GM21515 (cell line): ENCODE measurements around the gene SOX13.
"Not testable (repeated sequence)": the region's sequence is repeated elsewhere in the genome, so short reads cannot be mapped to it uniquely, and the experiment has no call there.

Experiments used
- ATAC-seq: cut with Tn5 transposase; IDR thresholded peaks from one replicate; pipeline ENCODE4 v1.9.1; 2021; ENCODE audit not compliant: unreplicated experiment

SOX13 gene

GRCh38 chr1:204085876-204086275, 13.0 kb downstream of the SOX13 start:
- ATAC-seq = no peak

GRCh38 chr1:204087181-204087892, 14.4 kb downstream of the SOX13 start:
- ATAC-seq = no peak

GRCh38 chr1:204087893-204088528, 15.1 kb downstream of the SOX13 start:
- no peak for ATAC-seq

GRCh38 chr1:204088596-204088995, 15.7 kb downstream of the SOX13 start:
- no peak for ATAC-seq

GRCh38 chr1:204089044-204089751, 16.3 kb downstream of the SOX13 start:
- no peak for ATAC-seq

- not testable (repeated sequence) for ATAC-seq
Measured at GRCh38 chr1:204090132-204090531, 17.2 kb downstream of the SOX13 start.

GRCh38 chr1:204091066-204091465, 18.2 kb downstream of the SOX13 start:
- ATAC-seq = no peak

- no peak for ATAC-seq
Measured at GRCh38 chr1:204091787-204092312, 18.9 kb downstream of the SOX13 start.

GRCh38 chr1:204092632-204093420, 19.9 kb downstream of the SOX13 start:
- ATAC-seq = no peak

- ATAC-seq = no peak
Measured at GRCh38 chr1:204093421-204093717, 20.5 kb downstream of the SOX13 start.

GRCh38 chr1:204093781-204094180, 20.9 kb downstream of the SOX13 start:
- no peak for ATAC-seq

- no peak for ATAC-seq
Measured at GRCh38 chr1:204094313-204094729, 21.4 kb downstream of the SOX13 start.

- ATAC-seq = no peak
Measured at GRCh38 chr1:204094856-204095634, 22.1 kb downstream of the SOX13 start.

GRCh38 chr1:204096931-204097330, 24.0 kb downstream of the SOX13 start:
- no peak for ATAC-seq

- ATAC-seq = no peak
Measured at GRCh38 chr1:204098683-204099082, 25.8 kb downstream of the SOX13 start.

GRCh38 chr1:204099754-204100153, 26.8 kb downstream of the SOX13 start:
- not testable (repeated sequence) for ATAC-seq

- ATAC-seq = no peak
Measured at GRCh38 chr1:204102029-204102611, 29.2 kb downstream of the SOX13 start.

GRCh38 chr1:204102739-204103430, 30.0 kb downstream of the SOX13 start:
- no peak for ATAC-seq

- ATAC-seq = no peak
Measured at GRCh38 chr1:204103431-204103741, 30.5 kb downstream of the SOX13 start.
